ENCODE results near the gene NRXN3.

GRCh38 chr14:78131616-78132015 is 38.6 kb upstream of the NRXN3 start:
- no peak for TF ChIP-seq EZH2 (IDR thresholded peaks at IDR 0.05; ENCODE audit: insufficient read depth, poor library complexity, severe bottlenecking)
- no peak for TF ChIP-seq EZH2phosphoT487 (IDR thresholded peaks at IDR 0.05; ENCODE audit: insufficient read depth, low read depth)
